Measurements from ENCODE around the gene SLCO6A1.

GRCh38 chr5:102380174-102380573 is 118.6 kb downstream of the SLCO6A1 start:
- TF ChIP-seq POLR2A (IDR thresholded peaks at IDR 0.05), result no peak
- TF ChIP-seq CTCF (IDR thresholded peaks at IDR 0.05), result no peak
- TF ChIP-seq POLR2AphosphoS5 (IDR thresholded peaks at IDR 0.05), result no peak

Data from transverse colon (tissue), 4 donors.